NCI-H82 treated with DMSO at 0.1 percent for 48 hours (cell line): ENCODE results near the gene NOS1.
"Not testable (repeated sequence)": the region's sequence is repeated elsewhere in the genome, so short reads cannot be mapped to it uniquely, and the experiment has no call there.

Source experiments
- DNase-seq: peaks from one replicate; lab custom pipeline; 2025; ENCODE audit not compliant: unreplicated experiment; lab: John Stamatoyannopoulos, UW

NOS1 gene

GRCh38 chr12:117181468-117181843, 180.0 kb downstream of the NOS1 start:
- not testable (repeated sequence) for DNase-seq

GRCh38 chr12:117180758-117181467, 180.5 kb downstream of the NOS1 start:
- DNase-seq: no peak

GRCh38 chr12:117178745-117179144, 182.7 kb downstream of the NOS1 start:
- DNase-seq: no peak

GRCh38 chr12:117178301-117178700, 183.1 kb downstream of the NOS1 start:
- no peak for DNase-seq

GRCh38 chr12:117172168-117172567, 189.3 kb downstream of the NOS1 start:
- DNase-seq: no peak

- DNase-seq: no peak
Observed at GRCh38 chr12:117171499-117172162, 189.8 kb downstream of the NOS1 start.

- no peak for DNase-seq
Observed at GRCh38 chr12:117169548-117169947, 191.9 kb downstream of the NOS1 start.

- no peak for DNase-seq
Observed at GRCh38 chr12:117168976-117169375, 192.4 kb downstream of the NOS1 start.

GRCh38 chr12:117167769-117168168, 193.7 kb downstream of the NOS1 start:
- no peak for DNase-seq

- no peak for DNase-seq
Observed at GRCh38 chr12:117166107-117166506, 195.3 kb downstream of the NOS1 start.

GRCh38 chr12:117165342-117165741, 196.1 kb downstream of the NOS1 start:
- DNase-seq: no peak

- DNase-seq: no peak
Observed at GRCh38 chr12:117162633-117163032, 198.8 kb downstream of the NOS1 start.

- no peak for DNase-seq
Observed at GRCh38 chr12:117162167-117162539, 199.3 kb downstream of the NOS1 start.

- DNase-seq: no peak
Observed at GRCh38 chr12:117161460-117162166, 199.8 kb downstream of the NOS1 start.

GRCh38 chr12:117159674-117160073, 201.8 kb downstream of the NOS1 start:
- DNase-seq: no peak

GRCh38 chr12:117158911-117159553, 202.4 kb downstream of the NOS1 start:
- no peak for DNase-seq
